ENCODE data around the gene RAP1GAP2. TPM values are rescaled to one million over a fixed set of nuclear protein-coding genes. Genes with fewer than 3 reads are reported as not detected.

RAP1GAP2 gene
- total RNA-seq, 4 donors from 2014 or later, result 0.85 to 2.4 (median 1.5) TPM

- no peaks in the 10 kb centered on the region for H3K4me1 ChIP-seq
- ATAC-seq (no peak), DNase-seq (no peak)
- H3K27me3 ChIP-seq, result peaks cover 23 to 34% (median 28%) of the 10 kb centered on the region in 3 donors
- TF ChIP-seq POLR2A (IDR thresholded peaks at IDR 0.05) (no peak), CTCF (IDR thresholded peaks at IDR 0.05 in 4 of 5, conservative IDR thresholded peaks at IDR 0.05 in 1 of 5) (no peak)
- no peaks in the 10 kb centered on the region for H3K36me3 ChIP-seq
- H3K4me3 ChIP-seq, result no peak overlapping the region
- intact Hi-C loops (cut with DNase I; ENCODE audit: low total_unique reads), result no loop called here
- H3K27ac ChIP-seq, result no peak overlapping the region
- H3K9me3 ChIP-seq, result no peaks in the 10 kb centered on the region
- in situ Hi-C loops (cut with MboI; ENCODE audit: low sequenced_read_pairs in 4 of 4), result no loop called here
Measured at GRCh38 chr17:2775206-2775605, 21.0 kb upstream of the RAP1GAP2 start.

- intact Hi-C loops (cut with DNase I; ENCODE audit: low total_unique reads), result no loop called here
- Histone ChIP-seq H3K36me3 (no peaks in the 10 kb centered on the region), H3K4me3 (peak overlapping the region in 2 of 4 donors; percentile 7 to 21), H3K4me1 (no peaks in the 10 kb centered on the region), H3K9me3 (no peaks in the 10 kb centered on the region), H3K27me3 (peaks cover 23 to 34% (median 28%) of the 10 kb centered on the region in 3 donors), H3K27ac (no peak overlapping the region)
- no peak for ATAC-seq
- TF ChIP-seq CTCF (IDR thresholded peaks at IDR 0.05 in 4 of 5, conservative IDR thresholded peaks at IDR 0.05 in 1 of 5), result no peak
- no peak for TF ChIP-seq POLR2A (IDR thresholded peaks at IDR 0.05)
- in situ Hi-C loops (cut with MboI; ENCODE audit: low sequenced_read_pairs in 4 of 4), result no loop called here
- no peak for DNase-seq
Measured at GRCh38 chr17:2776589-2777241, 19.5 kb upstream of the RAP1GAP2 start.

- TF ChIP-seq CTCF (IDR thresholded peaks at IDR 0.05 in 4 of 5, conservative IDR thresholded peaks at IDR 0.05 in 1 of 5) (no peak), POLR2A (IDR thresholded peaks at IDR 0.05) (no peak)
- ATAC-seq (no peak), DNase-seq (no peak)
- no peaks in the 10 kb centered on the region for H3K36me3 ChIP-seq
- no peak overlapping the region for H3K27ac ChIP-seq
- H3K4me1 ChIP-seq, result no peaks in the 10 kb centered on the region
- peak overlapping the region in 2 of 4 donors; percentile 7 to 21 for H3K4me3 ChIP-seq
- intact Hi-C loops (cut with DNase I; ENCODE audit: low total_unique reads) (no loop called here), in situ Hi-C loops (cut with MboI; ENCODE audit: low sequenced_read_pairs in 4 of 4) (no loop called here)
- peaks cover 23 to 34% (median 28%) of the 10 kb centered on the region in 3 donors for H3K27me3 ChIP-seq
- H3K9me3 ChIP-seq, result no peaks in the 10 kb centered on the region
Measured at GRCh38 chr17:2777242-2777867, 18.9 kb upstream of the RAP1GAP2 start.

GRCh38 chr17:2778489-2778888 is 17.7 kb upstream of the RAP1GAP2 start:
- H3K4me1 ChIP-seq, result no peaks in the 10 kb centered on the region
- H3K4me3 ChIP-seq, result no peak overlapping the region
- H3K9me3 ChIP-seq, result no peaks in the 10 kb centered on the region
- TF ChIP-seq POLR2A (IDR thresholded peaks at IDR 0.05) (no peak), CTCF (IDR thresholded peaks at IDR 0.05 in 4 of 5, conservative IDR thresholded peaks at IDR 0.05 in 1 of 5) (no peak)
- no peaks in the 10 kb centered on the region for H3K36me3 ChIP-seq
- in situ Hi-C loops (cut with MboI; ENCODE audit: low sequenced_read_pairs in 4 of 4), result no loop called here
- ATAC-seq (no peak), DNase-seq (no peak)
- H3K27ac ChIP-seq, result no peak overlapping the region
- H3K27me3 ChIP-seq, result peaks cover 23 to 34% (median 24%) of the 10 kb centered on the region in 3 donors
- intact Hi-C loops (cut with DNase I; ENCODE audit: low total_unique reads), result no loop called here

Data from gastrocnemius medialis (tissue), 4 donors.